GM18517 (cell line): ENCODE measurements around the gene RXRA.

Experiments
- ATAC-seq: cut with Tn5 transposase; IDR thresholded peaks from one replicate; pipeline ENCODE4 v1.9.1; 2021; ENCODE audit warnings: mild to moderate bottlenecking, moderate library complexity; ENCODE audit not compliant: unreplicated experiment

RXRA gene

DNA sequence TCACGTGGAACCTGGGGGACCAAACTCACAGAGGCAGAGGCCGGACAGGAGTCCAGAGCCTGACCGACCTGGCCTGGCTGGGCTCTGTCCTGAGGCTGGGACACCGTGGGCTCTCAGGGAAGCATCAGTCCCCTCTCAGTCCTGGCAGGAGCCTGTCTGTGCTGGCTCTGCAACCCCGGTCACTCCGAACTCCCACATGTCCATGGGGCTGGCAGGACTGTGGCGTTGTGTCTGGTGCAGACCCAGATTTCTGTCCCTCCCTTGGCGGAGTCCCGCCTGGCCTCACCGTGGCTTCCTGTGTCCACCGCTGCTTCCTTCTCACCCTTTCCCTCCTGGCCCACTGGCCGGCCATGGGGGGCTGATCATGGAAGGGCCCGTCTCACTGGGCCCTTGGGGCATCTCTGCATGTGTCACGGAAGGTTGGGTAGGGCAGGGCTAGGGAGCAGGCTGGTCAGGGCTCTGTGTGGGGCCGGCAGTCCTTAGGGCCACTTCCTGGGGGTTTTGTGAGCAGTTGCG is 68.8 kb downstream of the RXRA start:
- ATAC-seq = no peak

DNA sequence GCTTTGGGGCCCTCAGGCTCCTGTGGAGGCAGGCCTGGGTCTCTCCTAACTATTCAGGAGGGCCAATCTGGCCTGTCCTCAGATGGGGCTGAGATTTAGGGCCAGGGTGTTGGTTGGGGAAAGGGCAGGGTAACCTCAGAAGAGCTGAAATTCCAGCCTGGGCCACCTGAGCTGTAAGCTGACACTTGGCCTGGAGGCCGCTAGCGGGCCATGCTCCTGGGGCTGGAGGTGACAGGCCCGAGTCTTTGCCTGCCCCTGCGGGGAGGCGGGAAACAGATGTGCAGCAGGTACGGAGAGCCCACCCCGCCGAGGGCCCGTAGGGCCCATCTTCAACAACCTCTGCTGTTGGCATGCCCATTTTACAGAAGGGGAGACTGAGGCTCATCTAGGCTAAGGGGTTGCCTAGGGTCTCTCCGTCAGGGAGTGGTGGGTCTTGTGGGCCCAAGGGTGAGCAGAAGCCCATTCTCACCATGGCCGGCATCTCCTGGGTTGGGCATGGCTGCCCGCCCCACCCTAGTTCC is 69.5 kb downstream of the RXRA start:
- no peak for ATAC-seq

DNA sequence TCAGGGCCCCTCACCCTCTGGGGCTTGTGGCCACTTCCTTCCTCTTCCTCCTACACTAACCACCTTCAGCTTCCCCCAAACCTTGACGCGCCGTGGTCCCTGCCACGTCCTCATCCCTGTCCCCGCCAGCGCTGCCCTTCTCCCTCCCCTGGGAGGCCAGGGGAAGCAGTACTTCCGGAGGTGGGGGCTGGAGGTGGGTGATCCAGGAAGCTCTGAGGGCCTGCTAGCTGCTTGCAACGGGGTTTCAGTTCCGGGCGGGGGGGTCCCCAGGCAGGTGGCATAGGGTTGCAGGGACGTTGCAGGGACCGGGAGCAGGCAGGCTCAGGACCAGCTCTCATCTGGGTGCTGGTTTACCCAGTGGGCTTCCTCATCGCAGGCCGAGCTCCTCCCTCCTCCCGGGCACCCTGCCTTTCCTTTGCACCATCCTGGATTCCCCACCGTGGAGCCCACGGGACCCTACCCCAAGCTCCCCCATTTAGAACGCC is 70.0 kb downstream of the RXRA start:
- ATAC-seq = no peak

DNA sequence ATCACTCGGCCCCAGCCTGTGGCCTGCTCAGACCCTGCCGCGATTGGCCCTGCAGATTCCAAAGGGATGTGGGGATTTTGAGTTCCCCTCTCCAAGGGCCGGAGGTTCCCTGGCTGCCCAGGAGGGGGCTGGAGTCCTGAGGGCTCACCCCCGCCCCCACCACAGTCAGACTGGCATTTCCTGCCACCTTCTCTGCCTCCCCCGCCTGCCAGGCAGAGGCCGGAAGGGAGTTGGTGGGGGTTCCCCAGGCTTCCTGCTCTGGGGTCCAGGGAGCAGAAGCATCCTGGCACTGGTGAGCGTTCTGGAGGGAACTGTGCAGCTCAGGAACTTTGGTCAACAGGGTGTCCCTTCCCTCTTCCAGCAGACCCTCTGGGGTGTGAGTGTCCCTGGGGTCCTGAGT is 70.6 kb downstream of the RXRA start:
- no peak for ATAC-seq

DNA sequence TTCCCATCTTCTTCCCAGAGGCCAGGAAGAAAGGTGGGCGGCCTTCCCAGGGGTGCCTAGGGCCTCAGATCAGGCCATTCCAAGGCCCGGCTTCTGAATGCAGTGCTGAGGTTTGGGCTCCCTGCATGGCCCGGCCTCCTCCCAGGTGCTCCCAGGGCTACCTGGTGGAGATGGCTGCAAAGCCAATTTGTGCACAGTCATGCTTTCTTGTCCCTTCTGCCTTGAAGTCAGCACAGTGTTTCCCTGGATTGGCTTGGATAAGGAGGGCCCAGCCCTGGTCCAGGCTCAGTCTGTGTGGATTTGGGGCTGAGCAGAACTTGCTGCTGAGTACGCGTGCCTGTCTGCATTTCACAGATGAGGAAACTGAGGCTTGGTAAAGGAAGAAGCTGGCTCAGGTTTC is 72.5 kb downstream of the RXRA start:
- no peak for ATAC-seq

DNA sequence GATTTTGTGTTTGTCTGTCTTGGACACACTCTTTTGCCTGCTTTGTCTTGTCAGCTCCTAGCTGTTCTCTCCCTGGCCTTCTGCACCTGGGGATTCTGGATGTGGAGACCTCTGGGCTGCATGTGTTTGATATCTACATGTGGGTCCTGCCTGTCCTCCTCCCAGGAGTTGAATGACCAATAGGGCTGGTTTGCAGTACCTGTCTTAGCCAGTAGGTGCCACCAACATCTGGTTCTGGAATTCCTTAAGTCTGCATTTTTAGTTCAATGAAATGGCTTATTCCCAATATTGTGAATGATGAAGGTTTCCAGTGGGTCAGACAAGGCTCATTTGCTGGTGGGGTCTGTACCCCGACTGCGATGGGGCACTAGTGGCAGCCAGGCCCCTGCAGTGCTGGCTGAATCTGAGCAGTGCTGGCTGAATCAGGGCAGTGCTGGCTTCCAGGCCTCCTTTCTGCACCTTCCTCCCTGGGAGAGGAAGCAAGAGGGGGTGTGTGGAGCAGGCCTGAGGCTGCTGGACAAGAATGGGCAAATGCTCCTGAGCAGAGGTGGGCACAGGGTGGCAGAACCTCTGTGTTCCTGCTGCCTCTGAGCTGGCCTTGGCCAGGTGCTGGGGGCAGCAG is 73.3 kb downstream of the RXRA start:
- ATAC-seq = no peak

DNA sequence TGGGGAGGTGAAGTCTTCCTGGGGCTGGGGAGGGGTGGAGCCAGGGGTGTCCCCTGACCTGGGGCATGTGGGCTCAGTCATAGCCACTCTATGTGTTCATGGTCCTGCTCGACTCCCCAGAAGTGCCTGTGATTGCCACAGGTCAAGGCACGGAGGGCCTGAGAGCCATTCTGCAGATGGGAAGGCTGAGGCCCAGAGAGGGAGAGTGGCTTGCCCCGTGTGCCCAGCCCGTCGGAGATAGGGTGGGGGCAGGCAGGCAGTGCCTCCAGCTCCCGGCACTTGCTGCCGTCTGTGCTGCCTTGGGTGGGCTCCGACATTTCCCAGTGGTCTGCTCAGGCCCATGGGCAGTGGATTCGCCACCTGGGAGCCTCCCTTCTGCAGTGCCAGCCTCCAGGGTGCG is 74.0 kb downstream of the RXRA start:
- ATAC-seq = no peak

DNA sequence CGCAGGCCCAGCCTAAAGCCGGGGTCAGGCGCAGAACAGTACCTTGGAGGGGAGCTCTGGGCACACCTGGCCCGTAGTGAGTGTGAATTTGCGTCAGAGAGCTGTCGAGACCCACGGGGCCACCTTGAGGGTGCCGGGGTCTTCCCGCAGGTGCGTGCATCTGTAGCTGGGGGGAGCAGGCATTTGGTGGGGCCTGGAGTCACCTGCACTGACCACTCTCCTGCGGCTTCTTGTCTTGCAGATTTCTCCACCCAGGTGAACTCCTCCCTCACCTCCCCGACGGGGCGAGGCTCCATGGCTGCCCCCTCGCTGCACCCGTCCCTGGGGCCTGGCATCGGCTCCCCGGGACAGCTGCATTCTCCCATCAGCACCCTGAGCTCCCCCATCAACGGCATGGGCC is 75.1 kb downstream of the RXRA start:
- no peak for ATAC-seq

DNA sequence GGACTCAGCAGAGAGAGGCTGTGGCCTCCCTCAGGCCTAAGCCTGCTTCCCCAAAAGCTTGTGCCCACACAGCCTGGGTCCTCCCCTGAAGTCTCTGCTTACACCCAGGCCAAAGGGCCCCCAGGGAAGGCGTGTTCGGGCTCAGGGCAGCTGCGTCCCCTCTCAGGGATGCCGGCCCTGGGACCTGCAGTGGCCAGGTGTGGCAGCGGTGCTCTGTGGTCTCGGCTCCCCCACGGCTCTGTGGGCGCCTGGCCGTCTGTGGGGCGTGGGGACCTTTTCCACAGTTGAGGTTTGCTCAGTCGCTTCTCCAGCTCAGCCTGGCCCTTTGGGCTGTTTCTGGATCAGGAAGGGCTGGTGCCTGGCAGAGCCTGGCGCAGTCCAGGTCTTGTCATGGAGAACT is 75.9 kb downstream of the RXRA start:
- no peak for ATAC-seq

DNA sequence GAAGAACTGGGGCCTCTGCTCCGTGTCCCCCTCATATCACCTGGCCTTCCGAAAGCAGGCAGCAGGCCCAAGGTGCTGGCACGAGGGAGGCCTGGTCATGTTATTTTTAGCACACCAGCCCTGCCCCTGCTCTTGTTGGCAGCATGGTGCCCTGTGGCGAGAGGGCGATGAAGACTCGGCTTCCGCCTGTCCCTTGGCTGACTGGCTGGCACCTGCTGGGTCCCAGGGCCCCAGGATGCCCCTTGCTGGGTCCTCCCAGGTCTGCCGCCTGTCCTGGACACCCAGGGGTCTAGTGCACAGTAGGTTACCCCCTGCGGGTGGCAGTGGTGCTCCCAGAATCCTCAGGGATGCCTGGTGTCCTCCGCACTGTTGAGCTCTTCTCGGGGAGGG is 77.0 kb downstream of the RXRA start:
- ATAC-seq = no peak

DNA sequence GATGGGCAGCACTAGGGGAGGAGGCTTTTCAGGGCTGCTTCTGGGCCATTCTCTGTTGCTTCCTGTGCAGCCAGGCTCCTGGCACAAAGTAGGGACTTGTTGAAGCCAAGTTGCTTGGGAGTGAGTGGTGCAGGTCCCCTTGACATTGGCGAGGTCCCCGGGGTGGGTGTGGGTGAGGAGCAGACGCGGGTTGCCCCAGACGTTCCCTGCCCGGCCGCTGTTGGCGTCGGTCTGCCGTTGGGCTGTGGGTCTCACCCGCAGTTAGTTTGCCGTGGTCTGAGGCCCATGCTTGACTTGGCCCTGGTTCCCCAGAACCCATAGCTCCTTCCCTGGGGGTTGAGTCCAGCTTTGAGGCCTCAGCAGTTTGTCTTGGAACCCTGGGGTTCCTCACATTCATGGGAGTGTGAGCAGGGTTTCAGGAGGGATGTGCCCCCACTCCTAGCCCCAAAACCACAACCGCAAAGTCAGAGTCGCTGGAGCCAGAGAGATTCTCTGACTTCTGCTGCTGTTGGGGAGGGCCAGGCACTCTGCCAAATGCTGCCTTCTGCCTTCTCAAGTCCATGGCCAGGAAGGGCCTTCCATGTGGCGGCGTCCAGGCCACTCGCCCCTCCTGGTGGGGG is 77.5 kb downstream of the RXRA start:
- ATAC-seq = no peak

DNA sequence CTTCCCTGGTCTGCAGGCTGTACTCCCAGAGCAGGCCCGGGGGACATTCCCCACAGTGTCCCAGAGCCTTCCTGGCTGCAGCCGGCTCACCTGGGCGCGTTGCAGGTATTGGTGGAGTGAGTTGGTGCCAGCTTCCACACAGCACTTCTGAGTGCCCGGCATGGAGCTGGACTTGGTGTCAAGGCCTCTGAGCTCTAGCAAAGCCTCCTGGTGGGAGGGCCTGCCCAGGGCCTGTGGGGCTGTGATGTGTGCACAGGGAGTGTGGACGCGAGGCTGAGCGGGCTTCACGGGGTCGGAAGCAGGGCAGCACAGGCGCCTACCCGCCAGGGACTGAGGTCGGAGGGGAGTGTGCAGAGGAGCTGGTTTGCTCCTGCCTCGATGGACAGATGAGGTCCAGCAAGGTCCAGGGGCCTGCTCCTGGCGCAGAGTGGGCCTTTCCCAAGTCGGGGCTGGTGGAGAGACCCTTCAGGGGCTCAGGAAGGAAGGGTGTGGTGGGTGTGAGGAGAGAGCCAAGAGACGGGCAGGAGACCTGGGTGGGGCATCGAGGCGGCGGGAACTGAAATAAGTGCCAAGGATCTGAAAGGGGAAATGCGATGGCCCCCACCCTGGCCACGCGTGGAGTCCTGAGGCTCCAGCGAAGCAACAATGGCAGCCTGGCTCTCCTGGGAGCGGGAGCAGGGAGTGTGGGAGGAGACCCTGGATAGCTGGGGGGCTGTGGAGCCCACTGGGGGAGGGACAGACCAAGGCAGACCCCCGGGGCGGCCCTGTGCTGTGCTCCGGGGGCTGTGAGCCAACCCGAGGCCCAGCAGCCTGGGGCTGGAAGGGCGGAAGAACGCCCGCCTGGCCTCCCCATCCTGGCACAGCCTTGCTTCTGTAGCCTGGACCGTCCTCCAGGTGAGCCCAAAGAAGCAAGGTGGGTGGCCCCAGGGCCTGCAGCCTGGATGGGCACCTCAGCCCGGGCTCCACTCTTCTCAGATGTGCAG is 78.4 kb downstream of the RXRA start:
- no peak for ATAC-seq

DNA sequence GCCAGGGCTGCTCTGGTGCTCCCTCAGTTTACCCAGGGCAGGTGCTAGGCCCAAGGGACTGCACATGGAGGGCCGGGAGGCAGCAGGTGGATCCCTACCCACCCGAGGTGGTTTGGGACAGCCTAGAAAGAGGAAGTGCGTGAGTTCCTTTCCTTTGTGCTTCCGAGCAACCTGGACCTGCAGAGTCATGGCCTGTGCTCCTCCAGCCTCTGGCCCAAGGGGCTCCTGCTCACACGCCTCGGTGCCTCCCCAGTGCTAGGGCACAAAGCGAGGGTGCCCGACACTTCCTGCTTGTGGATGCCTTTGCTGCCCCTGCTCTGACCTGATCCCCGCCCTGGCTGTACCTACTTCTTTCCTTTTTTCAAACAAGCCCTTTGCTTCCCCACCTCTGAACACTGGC is 79.3 kb downstream of the RXRA start:
- no peak for ATAC-seq

DNA sequence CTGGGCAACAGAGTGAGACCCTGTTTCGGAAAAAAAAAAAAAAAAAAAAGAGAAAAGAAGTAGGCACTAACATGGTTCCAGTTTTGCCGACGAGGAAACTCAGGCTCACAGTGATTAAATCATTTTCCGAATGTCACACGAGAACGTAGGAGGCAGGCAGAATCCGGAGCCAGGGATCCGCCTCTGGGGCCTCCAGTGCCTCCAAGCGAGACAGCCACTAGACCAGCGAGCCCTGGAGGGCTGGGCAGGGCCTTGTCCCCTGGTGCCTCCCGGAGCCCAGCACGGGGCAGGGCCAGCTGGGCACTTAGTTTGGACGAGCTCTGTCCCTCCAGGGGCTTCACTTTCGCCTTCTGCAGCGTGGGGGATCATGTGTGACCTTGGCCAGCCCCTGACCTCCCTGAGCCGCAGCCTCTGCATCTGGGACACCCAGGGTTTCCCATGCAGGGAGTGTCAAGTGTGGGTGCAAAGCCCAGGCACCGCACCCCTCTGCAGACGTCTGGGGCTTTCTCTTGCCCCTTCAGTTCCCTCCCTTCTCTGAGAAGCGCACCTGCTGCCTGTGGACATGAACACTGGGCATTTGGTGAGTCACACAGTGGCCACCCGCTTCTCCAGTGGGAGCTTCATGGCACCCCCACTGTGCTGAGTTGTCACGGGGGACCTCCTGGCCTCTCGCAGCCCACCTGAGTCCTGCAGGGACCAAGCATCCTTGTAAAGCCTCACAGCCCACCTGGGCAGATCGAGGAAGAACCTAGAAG is 80.3 kb downstream of the RXRA start:
- no peak for ATAC-seq

DNA sequence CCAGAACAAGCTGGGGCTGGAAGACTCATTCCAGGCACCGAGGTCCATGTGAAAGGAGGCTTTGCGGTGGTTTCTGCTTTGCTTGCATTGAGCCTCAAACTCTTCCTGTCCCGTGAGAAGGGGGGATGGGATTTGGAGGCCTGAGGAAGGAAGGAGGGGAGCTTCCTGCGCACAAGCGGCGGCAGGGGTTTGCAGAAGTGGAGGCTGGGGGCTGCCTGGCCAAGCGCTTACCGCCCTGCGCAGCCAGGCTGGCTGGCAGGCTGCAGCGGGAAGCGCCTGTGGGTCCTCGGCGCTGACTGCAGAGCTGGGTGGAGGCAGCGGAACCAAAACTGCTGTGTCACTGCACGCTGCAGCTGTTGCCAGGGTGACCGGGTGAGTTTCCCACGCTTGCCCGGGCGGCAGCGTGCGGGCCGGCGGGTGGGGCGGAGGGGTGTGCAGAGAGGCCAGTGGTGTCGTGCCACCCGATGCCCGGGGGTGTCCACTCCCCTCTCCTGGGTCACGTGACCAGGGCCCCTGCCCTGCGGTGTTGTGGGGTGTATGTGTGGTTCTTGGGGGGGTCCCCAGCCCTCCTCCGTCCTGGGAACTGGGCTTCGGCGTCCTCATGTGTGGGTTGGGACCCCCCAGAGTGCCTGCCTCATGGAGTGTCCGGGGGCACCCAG is 81.0 kb downstream of the RXRA start:
- ATAC-seq = peak; percentile 81

DNA sequence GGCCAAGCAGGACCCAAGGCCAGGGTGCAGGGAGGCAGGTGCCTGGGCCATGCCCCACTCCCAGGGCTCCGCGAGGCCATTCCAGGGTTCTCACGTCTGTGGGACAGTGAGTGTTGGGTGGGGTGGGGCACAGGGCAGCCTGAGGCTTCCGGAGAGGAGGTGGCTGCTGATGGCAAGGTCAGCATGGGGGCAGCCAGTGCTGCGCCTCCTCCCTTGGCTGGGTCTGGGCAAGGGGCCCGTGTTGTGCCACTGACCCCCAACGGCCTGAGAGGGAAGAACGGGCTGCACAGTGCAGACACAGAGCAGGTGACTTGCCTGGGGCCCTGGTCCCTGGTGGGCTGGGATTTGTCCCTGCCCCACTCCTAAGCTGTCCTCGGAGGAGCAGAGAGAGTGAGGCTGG is 82.1 kb downstream of the RXRA start:
- no peak for ATAC-seq

DNA sequence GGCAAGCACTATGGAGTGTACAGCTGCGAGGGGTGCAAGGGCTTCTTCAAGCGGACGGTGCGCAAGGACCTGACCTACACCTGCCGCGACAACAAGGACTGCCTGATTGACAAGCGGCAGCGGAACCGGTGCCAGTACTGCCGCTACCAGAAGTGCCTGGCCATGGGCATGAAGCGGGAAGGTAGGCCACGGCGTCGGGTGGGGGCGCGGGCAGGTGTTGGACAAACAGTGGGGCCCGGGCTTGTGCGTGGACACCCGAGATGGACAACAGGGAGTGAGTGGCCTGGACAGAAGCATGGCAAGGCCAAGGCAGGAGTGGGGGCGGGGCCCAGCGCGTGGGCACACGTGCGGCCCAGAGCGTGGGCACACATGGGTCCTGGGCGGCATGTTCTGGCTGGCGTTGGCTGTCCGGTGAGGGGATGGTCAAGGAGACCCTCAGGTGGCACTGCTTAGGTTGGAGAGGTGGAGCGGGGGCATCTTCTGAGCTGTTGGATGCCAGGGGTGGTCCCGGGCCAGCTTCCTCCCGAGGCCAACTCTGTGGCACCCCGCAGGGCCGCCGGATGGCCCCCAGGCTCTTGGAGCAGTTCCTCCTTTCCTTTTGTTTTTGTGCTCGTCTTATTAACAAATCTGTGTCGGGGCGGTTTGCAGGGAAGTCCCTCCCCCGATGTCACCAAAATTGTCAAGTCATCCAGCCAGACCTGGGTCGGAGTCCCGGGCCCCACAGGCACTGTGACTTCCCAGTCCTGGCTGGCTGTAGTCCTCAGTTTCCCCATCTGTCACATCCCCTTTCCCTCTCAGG is 82.9 kb downstream of the RXRA start:
- ATAC-seq = no peak

DNA sequence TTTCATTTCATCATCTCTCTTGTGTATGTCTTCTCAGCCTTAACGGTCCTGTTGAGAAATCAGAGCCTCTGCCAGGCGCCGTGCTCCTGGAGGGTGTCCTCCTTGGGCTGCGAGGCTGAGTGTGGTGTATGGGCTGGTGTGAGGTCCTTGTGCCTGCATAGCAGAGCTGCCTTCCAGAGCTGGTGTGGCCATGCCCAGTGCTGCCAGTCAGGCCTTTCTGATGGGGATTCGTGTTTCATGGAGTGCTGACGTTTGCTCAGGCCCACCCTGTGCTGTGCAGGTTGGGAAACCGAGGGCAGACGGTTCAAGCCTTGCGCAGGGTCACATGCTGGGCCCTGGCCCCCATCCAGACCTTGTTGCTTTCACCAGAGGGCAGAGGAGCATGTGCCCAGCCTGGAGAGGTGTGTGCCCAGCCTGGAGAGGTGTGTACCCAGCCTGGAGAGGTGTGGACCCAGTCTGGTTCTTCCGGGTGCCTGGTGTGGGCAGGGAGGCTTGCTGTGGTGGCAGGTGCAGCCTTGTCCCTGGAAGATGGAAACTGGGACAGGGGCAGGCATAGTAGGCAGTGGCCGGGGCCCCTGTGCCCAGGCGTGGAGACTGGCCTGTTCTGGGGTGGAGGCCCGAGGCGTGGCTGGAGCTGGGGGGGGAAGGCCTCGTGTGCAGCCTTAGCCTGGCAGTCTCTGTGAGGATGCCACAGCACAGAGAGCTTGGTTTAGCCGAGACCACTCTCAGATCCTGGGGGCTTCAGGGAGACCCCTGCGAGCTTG is 84.0 kb downstream of the RXRA start:
- ATAC-seq = no peak

DNA sequence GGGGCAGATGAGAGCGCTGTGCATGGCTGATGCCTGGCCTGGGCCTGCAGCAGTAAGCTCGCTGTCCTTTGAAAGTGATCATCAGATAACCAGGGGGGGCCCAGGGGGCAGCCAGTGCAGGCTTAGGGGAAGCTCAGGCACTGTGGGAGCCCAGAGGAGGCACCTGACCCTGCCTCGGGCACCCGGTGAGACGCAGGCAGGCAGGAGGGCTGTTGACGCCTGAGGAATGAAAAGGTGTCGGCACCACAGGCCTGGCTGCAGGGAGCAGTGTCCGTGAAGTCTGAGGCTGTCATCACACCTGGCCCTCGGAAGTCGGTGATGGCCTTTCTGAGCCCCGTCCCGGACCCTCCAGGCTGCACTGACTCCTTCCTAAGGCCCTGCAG is 84.6 kb downstream of the RXRA start:
- ATAC-seq = no peak
